ENCODE measurements around the gene OCA2.
A peak's percentile ranks its signal among the peaks of the same experiment; 100 is the strongest.
"Not testable (repeated sequence)": the region's sequence is repeated elsewhere in the genome, so short reads cannot be mapped to it uniquely, and the experiment has no call there.

OCA2 gene

GRCh38 chr15:28023933-28024888 lies 74.9 kb downstream of the OCA2 start:
- DNase-seq (ENCODE audit: low read depth in 4 of 4, low spot score in 1 of 4) = no peak

GRCh38 chr15:28023422-28023821 lies 75.7 kb downstream of the OCA2 start:
- no peak for DNase-seq (ENCODE audit: low read depth in 4 of 4, low spot score in 1 of 4)

- DNase-seq (ENCODE audit: low read depth in 4 of 4, low spot score in 1 of 4) = no peak
These were observed 76.2 kb downstream of the OCA2 start for GRCh38 chr15:28022961-28023360.

- no peak for DNase-seq (ENCODE audit: low read depth in 4 of 4, low spot score in 1 of 4)
These were observed 76.9 kb downstream of the OCA2 start for GRCh38 chr15:28022181-28022580.

- peak in 2 of 4 experiments; percentile 7 to 10 for DNase-seq (ENCODE audit: low read depth in 4 of 4, low spot score in 1 of 4)
These were observed 77.7 kb downstream of the OCA2 start for GRCh38 chr15:28021281-28022039.

- DNase-seq (ENCODE audit: low read depth in 4 of 4, low spot score in 1 of 4) = no peak
These were observed 78.5 kb downstream of the OCA2 start for GRCh38 chr15:28020644-28021043.

GRCh38 chr15:28019594-28020309 lies 79.4 kb downstream of the OCA2 start:
- no peak for DNase-seq (ENCODE audit: low read depth in 4 of 4, low spot score in 1 of 4)

- no peak for DNase-seq (ENCODE audit: low read depth in 4 of 4, low spot score in 1 of 4)
These were observed 80.6 kb downstream of the OCA2 start for GRCh38 chr15:28018291-28019044.

- no peak for DNase-seq (ENCODE audit: low read depth in 4 of 4, low spot score in 1 of 4)
These were observed 81.6 kb downstream of the OCA2 start for GRCh38 chr15:28017423-28017924.

GRCh38 chr15:28015855-28016254 lies 83.3 kb downstream of the OCA2 start:
- no peak for DNase-seq (ENCODE audit: low read depth in 4 of 4, low spot score in 1 of 4)

GRCh38 chr15:28014623-28015200 lies 84.4 kb downstream of the OCA2 start:
- no peak for DNase-seq (ENCODE audit: low read depth in 4 of 4, low spot score in 1 of 4)

GRCh38 chr15:28013976-28014375 lies 85.1 kb downstream of the OCA2 start:
- no peak for DNase-seq (ENCODE audit: low read depth in 4 of 4, low spot score in 1 of 4)

GRCh38 chr15:28013480-28013879 lies 85.6 kb downstream of the OCA2 start:
- DNase-seq (ENCODE audit: low read depth in 4 of 4, low spot score in 1 of 4) = no peak

- DNase-seq (ENCODE audit: low read depth in 4 of 4, low spot score in 1 of 4) = no peak
These were observed 86.9 kb downstream of the OCA2 start for GRCh38 chr15:28012231-28012630.

- DNase-seq (ENCODE audit: low read depth in 4 of 4, low spot score in 1 of 4) = not testable (repeated sequence)
These were observed 90.9 kb downstream of the OCA2 start for GRCh38 chr15:28008175-28008574.

GRCh38 chr15:28006116-28006905 lies 92.8 kb downstream of the OCA2 start:
- DNase-seq (ENCODE audit: low read depth in 4 of 4, low spot score in 1 of 4) = no peak

GRCh38 chr15:28005004-28005527 lies 94.0 kb downstream of the OCA2 start:
- DNase-seq (ENCODE audit: low read depth in 4 of 4, low spot score in 1 of 4) = no peak

GRCh38 chr15:28004143-28005003 lies 94.7 kb downstream of the OCA2 start:
- DNase-seq (ENCODE audit: low read depth in 4 of 4, low spot score in 1 of 4) = no peak

Measured in stimulated activated CD4-positive, alpha-beta T cell treated with anti-CD3 and anti-CD28 coated beads, Interleukin-1b, Interleukin-23, amount 100 ng/mL, for 24 hours (primary cell).